K562 (cell line): Measurements from ENCODE around the gene PLTP. TPM values are rescaled to one million over a fixed set of nuclear protein-coding genes. Genes with fewer than 3 reads are reported as not detected.

Source experiments
- ARID1B ChIP-seq: fragments of 450-650 bp; IDR thresholded peaks from 2 replicates; pipeline ENCODE4 v1.6.1; 2016; ENCODE audit warnings: antibody characterized with exemption, mild to moderate bottlenecking, inconsistent platforms
- CHD2 ChIP-seq: IDR thresholded peaks from 2 replicates; pipeline ENCODE4 v1.6.1; 2011; ENCODE audit warnings: low read depth, low read length
- CREB1 ChIP-seq, 2 experiments: sonication (generic) in 1 of 2; formaldehyde crosslinking in 1 of 2; IDR thresholded peaks; 2 replicates each; pipeline versions ENCODE4 v1.6.1 to v1.8.0; 2012 to 2022; ENCODE audit warnings: inconsistent platforms in 1 of 2, mild to moderate bottlenecking in 1 of 2, missing genetic modification reagents in 1 of 2, moderate library complexity in 1 of 2
- FOSL1 ChIP-seq: fragments of 200-800 bp; sonication (Bioruptor generic); conservative IDR thresholded peaks from 2 replicates; pipeline ENCODE4 v1.6.1; 2016; ENCODE audit warnings: missing genetic modification characterization, missing compliant biosample characterization
- HDAC1 ChIP-seq, 2 experiments: fragments of 450-650 bp; IDR thresholded peaks; 2 replicates each; pipeline ENCODE4 v1.6.1; 2016 to 2017; ENCODE audit warnings: inconsistent platforms in 1 of 2, mild to moderate bottlenecking in 1 of 2, moderate library complexity in 1 of 2
- HDAC2 ChIP-seq: fragments of 450-650 bp; IDR thresholded peaks from 2 replicates; pipeline ENCODE4 v1.6.1; 2016; ENCODE audit warnings: mild to moderate bottlenecking
- JUND ChIP-seq, 2 experiments: IDR thresholded peaks; 2 replicates in 1 of 2; 3 replicates in 1 of 2; pipeline ENCODE4 v1.6.1; 2011; ENCODE audit warnings: borderline replicate concordance in 2 of 2, low read depth in 2 of 2, low read length in 2 of 2, improper control_type of control experiment in 1 of 2, missing biosample characterization in 1 of 2, missing genetic modification characterization in 1 of 2, missing genetic modification reagents in 1 of 2
- MAFG ChIP-seq: fragments of 450-650 bp; conservative IDR thresholded peaks from 2 replicates; pipeline ENCODE4 v1.6.1; 2016; ENCODE audit warnings: missing genetic modification characterization, missing compliant biosample characterization
- MBD2 ChIP-seq: sonication (generic); IDR thresholded peaks from 2 replicates; pipeline ENCODE4 v1.6.1; 2016; ENCODE audit warnings: low read depth, borderline replicate concordance
- MEIS2 ChIP-seq: fragments of 450-650 bp; IDR thresholded peaks from 2 replicates; pipeline ENCODE4 v1.6.1; 2014; ENCODE audit warnings: mild to moderate bottlenecking; ENCODE audit not compliant: partially characterized antibody
- NFE2L1 ChIP-seq: fragments of 450-650 bp; IDR thresholded peaks from 2 replicates; pipeline ENCODE4 v1.6.1; 2016; ENCODE audit warnings: missing genetic modification characterization, low read depth, mild to moderate bottlenecking, missing compliant biosample characterization, moderate library complexity, borderline replicate concordance
- PML ChIP-seq: IDR thresholded peaks from 2 replicates; pipeline ENCODE4 v1.6.1; 2012; ENCODE audit warnings: low read length, inconsistent platforms
- RFX7 ChIP-seq: fragments of 250-450 bp; sonication (Bioruptor Pico); IDR thresholded peaks from 2 replicates; pipeline ENCODE4 v1.5.1; 2021; ENCODE audit warnings: mild to moderate bottlenecking
- STAT5B ChIP-seq: fragments of 250-450 bp; sonication (Bioruptor Pico); IDR thresholded peaks from 2 replicates; pipeline ENCODE4 v1.8.0; 2021; ENCODE audit warnings: mild to moderate bottlenecking, inconsistent platforms
- TGIF2 ChIP-seq: sonication (generic); formaldehyde crosslinking; IDR thresholded peaks from 2 replicates; pipeline ENCODE4 v1.8.1; 2022; ENCODE audit warnings: mild to moderate bottlenecking, missing genetic modification reagents, moderate library complexity
- ZEB2 ChIP-seq: fragments of 450-650 bp; IDR thresholded peaks from 2 replicates; pipeline ENCODE4 v1.6.1; 2016
- ZNF165 ChIP-seq: fragments of 250-450 bp; sonication (Bioruptor Pico); IDR thresholded peaks from 2 replicates; pipeline ENCODE4 v1.4.0; 2020; ENCODE audit warnings: borderline replicate concordance
- ZNF384 ChIP-seq: IDR thresholded peaks from 2 replicates; pipeline ENCODE4 v1.6.1; 2012; ENCODE audit warnings: low read depth, low read length, improper control_type of control experiment
- polyA plus RNA-seq, 8 experiments: library from polyadenylated mRNA; depleted of rRNA in 4 of 8; stranded (reverse) in 5 of 8; unstranded in 3 of 8; fragments of >200 nt; fragmentation: Nextera tagmentation in 2 of 8; fragmentation: Illumina TruSeq in 1 of 8; extraction: Ambion mirVana in 2 of 8; extraction: Trizol in 1 of 8; gene quantifications; 2 replicates each; pipeline versions ENCODE4 v1.2.1 to v1.2.3, GENCODE V29; 2011 to 2014; ENCODE audit warnings: inconsistent platforms in 1 of 8, missing spikeins in 1 of 8
- total RNA-seq, 7 experiments: library from RNA; depleted of rRNA in 6 of 7; stranded (reverse); fragments of >200 nt in 6 of 7; fragmentation: Illumina TruSeq in 2 of 7; extraction: Trizol in 2 of 7; gene quantifications; 2 replicates each; pipeline versions ENCODE4 v1.2.1 to v1.2.3, GENCODE V29; 2011 to 2021; ENCODE audit warnings: low replicate concordance in 1 of 7
- TF ChIP-seq, protein P1 (sequence below): fragments of 250-450 bp; sonication (Bioruptor Pico); IDR thresholded peaks from 2 replicates; pipeline ENCODE4 v1.4.0; 2020; ENCODE audit warnings: mild to moderate bottlenecking
- TF ChIP-seq, protein P2 (sequence below): sonication (generic); formaldehyde crosslinking; IDR thresholded peaks from 2 replicates; pipeline ENCODE4 v1.8.0; 2022; ENCODE audit warnings: mild to moderate bottlenecking, low read depth, missing genetic modification reagents
- TF ChIP-seq, protein P3 (sequence below): fragments of 200-800 bp; sonication (Bioruptor generic); IDR thresholded peaks from 2 replicates; pipeline ENCODE4 v1.6.1; 2016; ENCODE audit warnings: missing genetic modification characterization, missing compliant biosample characterization

PLTP gene
- total and polyA plus RNA-seq, 9 of the 15 experiments (the other 6 are each of a cell fraction or from before 2014, with no cell fraction given), result 2.8 to 29.3 (median 17.6) TPM

DNA sequence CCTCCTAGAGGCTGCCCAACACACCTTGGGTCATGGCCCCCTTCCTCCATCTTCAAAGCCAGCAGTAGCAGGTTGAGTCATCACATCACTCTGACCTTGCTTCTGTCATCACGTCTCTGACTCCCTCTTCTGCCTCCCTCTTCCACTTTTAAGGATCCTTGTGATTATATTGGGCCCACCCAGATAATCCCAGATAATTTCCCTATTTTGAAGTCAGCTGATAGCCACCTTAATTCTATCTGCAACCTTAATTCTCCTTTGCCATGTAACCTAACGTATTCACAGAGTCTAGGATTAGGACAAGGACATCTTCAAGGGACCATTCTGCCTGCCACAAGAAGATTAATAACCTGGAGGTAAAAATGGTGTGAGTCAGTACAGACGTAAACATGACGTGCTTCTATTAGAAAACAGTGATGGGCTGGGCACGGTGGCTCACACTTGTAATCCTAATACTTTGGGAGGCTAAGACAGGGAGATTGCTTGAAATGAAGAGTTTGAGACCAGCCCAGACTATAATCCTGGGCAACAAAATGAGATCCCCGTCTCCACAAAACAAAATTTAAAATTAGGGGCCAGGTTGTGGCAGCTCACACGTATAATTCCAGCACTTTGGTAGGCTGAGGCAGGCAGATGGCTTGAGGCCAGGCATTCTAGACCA, 51.3 kb downstream of the PLTP start (continued):
- TF ChIP-seq, protein P1, sequence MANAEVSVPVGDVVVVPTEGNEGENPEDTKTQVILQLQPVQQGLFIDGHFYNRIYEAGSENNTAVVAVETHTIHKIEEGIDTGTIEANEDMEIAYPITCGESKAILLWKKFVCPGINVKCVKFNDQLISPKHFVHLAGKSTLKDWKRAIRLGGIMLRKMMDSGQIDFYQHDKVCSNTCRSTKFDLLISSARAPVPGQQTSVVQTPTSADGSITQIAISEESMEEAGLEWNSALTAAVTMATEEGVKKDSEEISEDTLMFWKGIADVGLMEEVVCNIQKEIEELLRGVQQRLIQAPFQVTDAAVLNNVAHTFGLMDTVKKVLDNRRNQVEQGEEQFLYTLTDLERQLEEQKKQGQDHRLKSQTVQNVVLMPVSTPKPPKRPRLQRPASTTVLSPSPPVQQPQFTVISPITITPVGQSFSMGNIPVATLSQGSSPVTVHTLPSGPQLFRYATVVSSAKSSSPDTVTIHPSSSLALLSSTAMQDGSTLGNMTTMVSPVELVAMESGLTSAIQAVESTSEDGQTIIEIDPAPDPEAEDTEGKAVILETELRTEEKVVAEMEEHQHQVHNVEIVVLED (CRISPR knock-in tag), result no peak
- TF ChIP-seq, protein P2, sequence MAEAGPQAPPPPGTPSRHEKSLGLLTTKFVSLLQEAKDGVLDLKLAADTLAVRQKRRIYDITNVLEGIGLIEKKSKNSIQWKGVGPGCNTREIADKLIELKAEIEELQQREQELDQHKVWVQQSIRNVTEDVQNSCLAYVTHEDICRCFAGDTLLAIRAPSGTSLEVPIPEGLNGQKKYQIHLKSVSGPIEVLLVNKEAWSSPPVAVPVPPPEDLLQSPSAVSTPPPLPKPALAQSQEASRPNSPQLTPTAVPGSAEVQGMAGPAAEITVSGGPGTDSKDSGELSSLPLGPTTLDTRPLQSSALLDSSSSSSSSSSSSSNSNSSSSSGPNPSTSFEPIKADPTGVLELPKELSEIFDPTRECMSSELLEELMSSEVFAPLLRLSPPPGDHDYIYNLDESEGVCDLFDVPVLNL (CRISPR knock-in tag), result no peak
- no peak for TF ChIP-seq HDAC1 (IDR thresholded peaks at IDR 0.05)
- TF ChIP-seq ZEB2, result peak; percentile 69; the same call in 1 of the 2 replicates
- no peak for TF ChIP-seq MAFG (tag)
- TF ChIP-seq NFE2L1 (tag), result no peak
- TF ChIP-seq MEIS2, result peak; percentile 86
- no peak for TF ChIP-seq TGIF2 (CRISPR knock-in tag)
- peak; percentile 28; the same call in 1 of the 2 replicates for TF ChIP-seq ARID1B
- TF ChIP-seq ZNF384, result peak; percentile 14; the same call in 1 of the 2 replicates
- TF ChIP-seq CREB1 (IDR thresholded peaks at IDR 0.05), result peak; percentile 34; the same call in 1 of the 2 replicates
- no peak for TF ChIP-seq CREB1 (CRISPR knock-in tag; IDR thresholded peaks at IDR 0.05)
- no peak for TF ChIP-seq PML
- peak; percentile 73 for TF ChIP-seq FOSL1 (tag)
- TF ChIP-seq CHD2, result no peak
- TF ChIP-seq JUND (IDR thresholded peaks at IDR 0.05; ENCODE audit: borderline replicate concordance, low read depth, low read length), result peak; percentile 70; the same call in 1 of the 2 replicates
- TF ChIP-seq JUND (tag; IDR thresholded peaks at IDR 0.05; ENCODE audit: borderline replicate concordance, low read depth, low read length), result peak; percentile 19; the same call in 1 of the 3 replicates
- no peak for TF ChIP-seq STAT5B
- TF ChIP-seq, protein P3, sequence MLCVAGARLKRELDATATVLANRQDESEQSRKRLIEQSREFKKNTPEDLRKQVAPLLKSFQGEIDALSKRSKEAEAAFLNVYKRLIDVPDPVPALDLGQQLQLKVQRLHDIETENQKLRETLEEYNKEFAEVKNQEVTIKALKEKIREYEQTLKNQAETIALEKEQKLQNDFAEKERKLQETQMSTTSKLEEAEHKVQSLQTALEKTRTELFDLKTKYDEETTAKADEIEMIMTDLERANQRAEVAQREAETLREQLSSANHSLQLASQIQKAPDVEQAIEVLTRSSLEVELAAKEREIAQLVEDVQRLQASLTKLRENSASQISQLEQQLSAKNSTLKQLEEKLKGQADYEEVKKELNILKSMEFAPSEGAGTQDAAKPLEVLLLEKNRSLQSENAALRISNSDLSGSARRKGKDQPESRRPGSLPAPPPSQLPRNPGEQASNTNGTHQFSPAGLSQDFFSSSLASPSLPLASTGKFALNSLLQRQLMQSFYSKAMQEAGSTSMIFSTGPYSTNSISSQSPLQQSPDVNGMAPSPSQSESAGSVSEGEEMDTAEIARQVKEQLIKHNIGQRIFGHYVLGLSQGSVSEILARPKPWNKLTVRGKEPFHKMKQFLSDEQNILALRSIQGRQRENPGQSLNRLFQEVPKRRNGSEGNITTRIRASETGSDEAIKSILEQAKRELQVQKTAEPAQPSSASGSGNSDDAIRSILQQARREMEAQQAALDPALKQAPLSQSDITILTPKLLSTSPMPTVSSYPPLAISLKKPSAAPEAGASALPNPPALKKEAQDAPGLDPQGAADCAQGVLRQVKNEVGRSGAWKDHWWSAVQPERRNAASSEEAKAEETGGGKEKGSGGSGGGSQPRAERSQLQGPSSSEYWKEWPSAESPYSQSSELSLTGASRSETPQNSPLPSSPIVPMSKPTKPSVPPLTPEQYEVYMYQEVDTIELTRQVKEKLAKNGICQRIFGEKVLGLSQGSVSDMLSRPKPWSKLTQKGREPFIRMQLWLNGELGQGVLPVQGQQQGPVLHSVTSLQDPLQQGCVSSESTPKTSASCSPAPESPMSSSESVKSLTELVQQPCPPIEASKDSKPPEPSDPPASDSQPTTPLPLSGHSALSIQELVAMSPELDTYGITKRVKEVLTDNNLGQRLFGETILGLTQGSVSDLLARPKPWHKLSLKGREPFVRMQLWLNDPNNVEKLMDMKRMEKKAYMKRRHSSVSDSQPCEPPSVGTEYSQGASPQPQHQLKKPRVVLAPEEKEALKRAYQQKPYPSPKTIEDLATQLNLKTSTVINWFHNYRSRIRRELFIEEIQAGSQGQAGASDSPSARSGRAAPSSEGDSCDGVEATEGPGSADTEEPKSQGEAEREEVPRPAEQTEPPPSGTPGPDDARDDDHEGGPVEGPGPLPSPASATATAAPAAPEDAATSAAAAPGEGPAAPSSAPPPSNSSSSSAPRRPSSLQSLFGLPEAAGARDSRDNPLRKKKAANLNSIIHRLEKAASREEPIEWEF (CRISPR knock-in tag), result no peak
- no peak for TF ChIP-seq RFX7 (CRISPR knock-in tag)
- no peak for TF ChIP-seq HDAC2
- TF ChIP-seq ZNF165 (CRISPR knock-in tag), result no peak
- TF ChIP-seq MBD2, result no peak
